Stimulated activated CD4-positive, alpha-beta T cell treated with anti-CD3 and anti-CD28 coated beads, Interleukin-4, amount 100 ng/mL, for 4 hours (primary cell): ENCODE measurements around the gene UBE2G2.

ENCODE experiments used
- DNase-seq, 2 experiments: peaks; one replicate each; pipeline ENCODE4 v3.0.0-alpha.2; 2020

UBE2G2 gene

GRCh38 chr21:44742418-44743153 lies 59.0 kb downstream of the UBE2G2 start:
- DNase-seq = no peak

GRCh38 chr21:44741921-44742320 lies 59.7 kb downstream of the UBE2G2 start:
- no peak for DNase-seq

DNA sequence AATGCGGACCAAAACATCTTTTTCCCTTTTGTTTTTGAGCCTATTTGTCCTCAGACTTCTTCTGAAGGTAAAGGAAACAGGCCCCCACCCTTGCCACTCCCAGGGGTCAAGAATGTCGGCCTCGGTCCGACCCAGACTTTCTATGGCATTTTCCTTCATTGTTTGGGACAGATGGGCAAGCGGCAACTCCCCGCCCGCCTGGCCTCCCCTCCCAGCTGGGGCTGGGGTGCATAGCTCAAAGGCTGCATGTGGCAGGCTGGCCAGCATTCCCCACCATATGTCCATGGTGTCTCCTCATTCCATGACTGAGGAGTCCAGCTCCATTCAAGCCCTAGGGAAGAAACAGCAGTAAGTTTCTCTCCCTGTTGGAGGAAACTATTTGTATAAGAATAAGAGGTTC lies 60.9 kb downstream of the UBE2G2 start:
- no peak for DNase-seq

- DNase-seq = no peak
Measured at GRCh38 chr21:44739316-44739715, 62.3 kb downstream of the UBE2G2 start.

DNA sequence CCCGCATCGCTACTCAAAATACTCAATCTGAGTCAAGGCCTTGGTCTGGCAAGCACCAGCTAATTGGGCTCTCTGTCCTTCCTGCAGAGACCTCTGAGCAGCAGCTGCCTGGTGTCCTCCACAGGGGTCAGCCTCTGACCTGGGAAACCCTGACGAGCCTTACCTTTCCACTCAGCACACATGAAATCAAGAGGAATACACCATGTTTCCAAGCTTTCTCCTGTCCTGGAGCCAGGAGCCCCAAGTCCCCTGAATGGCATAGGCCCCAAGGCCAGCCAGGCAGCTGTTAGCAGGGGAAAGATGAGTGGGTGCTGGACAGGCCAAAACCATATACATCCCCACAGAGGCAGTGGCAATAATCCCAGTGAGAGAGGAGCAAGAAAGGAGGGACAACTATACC lies 63.0 kb downstream of the UBE2G2 start:
- no peak for DNase-seq

DNA sequence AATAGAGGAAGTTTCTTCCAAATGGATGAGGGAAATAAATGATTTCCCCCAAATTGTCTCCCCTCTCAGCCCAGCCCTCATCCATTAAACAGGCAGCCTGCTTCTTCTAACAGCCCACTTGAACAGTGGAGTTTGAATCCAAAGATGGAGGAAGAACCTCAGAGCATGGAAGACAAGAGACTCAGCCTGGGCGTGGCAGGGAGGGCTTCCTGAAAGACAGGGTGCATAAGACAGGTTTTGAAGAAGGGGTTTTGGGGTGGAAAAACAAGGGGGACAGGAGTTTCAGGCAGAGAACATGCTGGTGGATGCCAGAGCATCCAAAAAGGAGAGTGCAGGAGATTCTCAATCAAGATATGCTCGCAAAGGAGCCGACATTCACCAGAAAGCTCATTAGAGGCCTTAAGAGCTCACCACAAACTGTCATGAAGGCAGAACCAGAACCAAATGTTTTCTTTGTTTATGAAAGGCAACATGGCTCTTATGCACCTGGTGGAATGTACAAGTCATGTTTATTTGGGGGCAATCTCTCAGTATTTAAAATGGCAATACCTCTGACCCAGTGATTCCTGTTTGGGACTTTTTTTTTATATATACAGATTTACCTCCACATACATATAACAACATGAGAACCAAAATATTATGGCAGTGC lies 63.8 kb downstream of the UBE2G2 start:
- no peak for DNase-seq

GRCh38 chr21:44736291-44737004 lies 65.2 kb downstream of the UBE2G2 start:
- DNase-seq = no peak

DNA sequence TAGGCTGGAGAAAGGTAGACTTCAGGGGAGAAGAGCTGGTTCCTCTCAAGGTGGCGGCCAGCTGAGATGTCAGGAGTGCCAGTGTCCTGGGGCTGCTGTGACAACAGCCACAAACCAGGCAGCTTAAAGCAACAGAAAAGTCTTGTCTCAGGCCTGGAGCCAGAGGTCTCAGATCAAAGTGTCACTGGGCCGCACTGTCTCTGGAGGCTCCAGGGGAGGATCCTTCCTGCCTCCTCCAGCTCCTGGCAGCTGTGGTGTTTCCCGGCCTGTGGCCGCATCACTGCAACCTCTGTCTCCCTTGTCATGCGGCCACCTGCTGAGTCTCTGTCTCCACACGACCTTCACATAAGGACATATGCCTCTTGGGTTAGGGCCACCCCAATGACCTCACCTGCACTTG lies 65.8 kb downstream of the UBE2G2 start:
- no peak for DNase-seq

DNA sequence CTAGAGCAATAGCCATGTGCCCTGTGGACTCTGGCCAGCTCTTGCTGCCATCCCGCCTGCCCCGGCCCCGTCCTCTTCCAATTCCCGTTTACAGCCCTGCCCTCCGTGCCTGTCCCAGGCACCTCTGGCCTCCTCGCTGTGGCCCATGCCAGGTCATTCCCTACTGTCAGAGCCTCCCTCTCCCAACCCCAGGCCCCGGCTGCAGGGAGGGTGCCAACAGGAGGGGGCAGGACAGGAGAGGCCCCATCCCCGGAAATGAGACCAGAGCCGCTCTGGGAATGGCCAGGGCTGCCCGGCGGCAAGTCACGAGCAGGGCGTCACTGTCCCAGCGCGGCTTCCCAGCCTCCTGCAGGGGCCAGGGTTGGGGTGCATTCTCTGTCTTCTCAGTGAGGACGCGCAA lies 66.8 kb downstream of the UBE2G2 start:
- DNase-seq = no peak

DNA sequence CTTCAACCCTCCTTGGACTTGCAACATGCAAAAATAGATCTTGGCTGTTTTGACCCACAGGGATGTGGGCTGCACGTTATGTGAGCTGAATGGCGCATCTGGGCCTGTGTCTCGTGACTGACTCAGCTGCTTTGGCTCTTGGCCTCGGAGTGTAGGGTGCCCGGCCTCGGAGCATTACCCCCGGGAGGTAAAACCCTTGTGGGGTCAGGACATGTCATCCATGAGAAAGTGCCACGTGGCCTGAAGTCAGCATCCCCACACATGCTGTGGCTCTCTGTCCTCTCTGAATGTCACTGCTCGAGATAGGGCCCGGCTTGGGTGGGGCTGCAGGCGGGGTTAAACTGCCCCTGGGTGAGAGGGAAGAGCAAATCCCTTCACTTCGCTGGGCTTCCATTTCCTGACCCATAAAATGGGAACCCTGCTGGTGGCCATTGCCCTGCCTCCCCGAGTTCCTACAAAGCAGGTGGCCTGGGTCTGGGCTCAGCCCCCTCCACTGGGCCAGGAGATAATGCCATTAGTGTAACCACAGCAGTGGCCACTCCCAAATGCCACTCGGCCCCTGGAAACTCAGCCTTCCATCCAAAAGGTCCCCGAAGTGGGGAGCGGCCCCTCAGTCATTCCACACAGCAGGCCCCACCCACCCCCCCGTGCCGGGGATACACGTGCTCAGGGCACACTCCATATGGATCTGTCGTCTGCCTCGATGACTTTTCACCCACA lies 67.4 kb downstream of the UBE2G2 start:
- DNase-seq = no peak

DNA sequence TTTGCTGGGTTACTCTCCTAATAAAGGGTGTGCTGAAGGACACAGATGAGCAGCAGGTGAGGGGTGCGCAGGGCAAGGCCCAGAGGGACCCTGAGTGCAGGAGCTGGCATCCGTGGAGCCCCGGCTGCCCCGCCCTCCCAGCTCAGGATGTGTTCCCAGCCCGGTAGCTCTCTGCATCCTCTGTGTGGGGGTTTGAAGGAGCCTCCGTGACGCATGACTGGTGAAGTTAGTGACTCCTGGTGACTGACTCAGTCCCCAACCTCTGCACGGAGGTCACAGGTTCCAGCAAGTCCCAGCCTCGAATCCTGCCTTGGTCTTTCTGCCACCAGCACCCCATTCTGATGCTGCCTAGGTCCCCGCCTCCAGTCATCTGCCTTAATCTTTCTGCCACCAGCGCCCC lies 68.7 kb downstream of the UBE2G2 start:
- DNase-seq = no peak

GRCh38 chr21:44732263-44732662 lies 69.4 kb downstream of the UBE2G2 start:
- no peak for DNase-seq

- DNase-seq = no peak
Measured at GRCh38 chr21:44730951-44731579, 70.6 kb downstream of the UBE2G2 start.

- no peak for DNase-seq
Measured at GRCh38 chr21:44730028-44730395, 71.6 kb downstream of the UBE2G2 start.

- DNase-seq = no peak
Measured at GRCh38 chr21:44729336-44730027, 72.1 kb downstream of the UBE2G2 start.

DNA sequence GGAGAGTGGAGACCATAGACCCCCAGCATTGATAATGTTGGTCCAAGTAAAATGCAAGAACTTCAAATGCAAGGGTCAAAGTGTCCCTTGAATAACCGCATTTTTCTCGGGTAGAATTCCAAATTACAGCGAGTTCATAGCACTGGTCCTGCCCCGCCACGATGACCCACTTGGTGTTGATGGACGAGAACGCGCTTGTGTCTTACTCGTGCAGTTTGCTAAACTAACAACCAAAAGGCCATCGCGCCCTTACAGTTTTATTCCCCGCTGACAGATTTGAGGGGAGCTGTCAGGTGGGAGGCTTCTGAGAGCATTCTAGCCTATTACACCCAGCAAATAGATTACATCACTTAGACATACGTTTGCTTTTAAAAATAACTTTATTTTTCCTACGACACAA lies 72.9 kb downstream of the UBE2G2 start:
- no peak for DNase-seq

DNA sequence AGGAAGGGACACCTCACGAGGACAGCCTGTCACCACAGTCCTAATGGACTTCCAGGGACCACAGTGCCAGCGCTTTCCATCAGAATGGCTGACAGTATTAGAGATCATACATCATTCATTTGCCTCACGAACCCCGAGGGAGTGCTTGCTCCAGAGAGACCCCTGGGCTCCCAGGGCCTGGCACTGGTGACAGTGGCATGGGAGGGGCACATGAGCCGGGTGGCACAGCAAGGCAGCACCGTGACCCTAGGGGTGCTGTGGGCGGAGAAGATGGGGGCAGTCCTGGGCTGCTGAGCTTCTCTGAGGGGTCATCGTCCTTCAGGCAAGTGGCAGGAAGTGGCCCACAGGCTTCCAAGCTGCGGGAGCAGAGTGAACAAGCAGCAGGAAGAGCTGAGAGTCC lies 73.9 kb downstream of the UBE2G2 start:
- no peak for DNase-seq

DNA sequence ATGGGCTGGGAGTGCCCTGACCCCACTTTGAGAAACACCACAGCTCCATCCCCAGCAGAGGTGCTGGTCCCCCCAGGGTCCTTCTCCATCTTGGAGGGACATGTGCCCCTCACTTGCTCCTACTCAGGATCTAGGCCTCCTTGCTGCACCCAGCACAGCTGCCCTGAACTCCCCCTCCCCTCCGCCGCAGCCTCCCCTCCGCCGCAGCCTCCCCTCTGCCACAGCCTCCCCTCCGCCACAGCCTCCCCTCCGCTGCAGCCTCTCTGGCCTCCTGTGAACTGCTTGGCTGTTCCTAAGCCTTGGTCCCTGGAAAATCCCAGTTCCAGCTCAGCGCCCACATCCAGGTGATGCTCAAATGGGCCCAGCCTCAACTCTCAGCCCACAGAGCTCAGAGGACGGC lies 74.3 kb downstream of the UBE2G2 start:
- DNase-seq = no peak

DNA sequence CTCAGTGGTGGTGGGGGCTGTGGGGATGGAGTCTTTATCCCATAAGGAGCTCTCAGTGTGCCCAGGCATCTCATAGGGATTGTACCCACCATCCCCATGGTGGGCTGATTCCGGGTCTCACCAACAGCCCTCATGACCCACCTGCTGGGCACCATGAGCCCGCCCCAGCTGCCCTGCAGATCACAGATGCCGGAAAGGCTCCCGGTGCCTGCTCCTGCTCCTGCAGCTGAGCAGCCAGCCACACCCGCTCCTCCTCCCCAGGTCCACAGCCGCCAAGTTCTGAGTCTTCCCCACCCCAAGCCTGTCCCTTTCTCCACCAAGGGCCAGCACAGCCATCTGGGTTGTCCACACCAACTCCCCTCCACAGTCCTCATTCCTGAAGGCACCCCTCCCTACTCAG lies 74.8 kb downstream of the UBE2G2 start:
- DNase-seq = no peak

DNA sequence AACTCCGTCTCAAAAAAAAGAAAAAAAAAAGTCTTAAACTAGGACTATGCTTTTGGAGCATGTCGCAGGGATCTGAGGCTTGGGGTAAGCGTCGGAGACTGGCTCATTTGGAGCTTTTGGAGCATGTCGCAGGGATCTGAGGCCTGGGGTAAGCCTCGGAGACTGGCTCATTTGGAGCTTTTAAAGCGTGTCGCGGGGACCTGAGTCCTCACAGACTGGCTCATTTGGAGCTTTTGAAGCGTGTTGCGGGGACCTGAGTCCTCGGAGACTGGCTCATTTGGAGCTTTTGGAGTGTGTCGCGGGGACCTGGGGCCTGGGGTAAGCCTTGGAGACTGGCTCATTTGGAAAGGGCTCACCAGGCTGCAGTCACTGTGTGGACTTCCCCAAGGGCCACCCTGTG lies 76.7 kb downstream of the UBE2G2 start:
- no peak for DNase-seq

DNA sequence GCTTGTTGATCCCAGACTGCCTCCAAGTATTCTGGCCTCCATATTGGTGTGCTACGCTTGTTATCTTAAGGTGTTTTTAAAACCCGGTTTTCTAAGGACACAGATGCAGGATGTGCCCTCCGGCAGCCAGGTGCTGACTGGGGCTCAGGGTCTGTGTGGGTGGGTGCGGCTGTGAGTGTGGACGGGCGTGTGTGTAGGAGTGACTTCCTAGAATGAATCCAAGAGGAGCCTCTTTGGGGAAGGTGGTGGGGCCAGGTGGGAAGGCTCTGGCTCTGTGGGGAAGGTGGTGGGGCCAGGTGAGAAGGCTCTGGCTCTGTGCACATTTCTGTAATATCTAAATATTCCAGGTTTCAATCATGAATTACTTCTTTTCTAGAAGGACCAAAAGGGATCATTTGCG lies 77.4 kb downstream of the UBE2G2 start:
- no peak for DNase-seq
